HG03045 (cell line): ENCODE data around the gene KCNMB2.
"Not testable (repeated sequence)": the region's sequence is repeated elsewhere in the genome, so short reads cannot be mapped to it uniquely, and the experiment has no call there.

Experiments used
- ATAC-seq: cut with Tn5 transposase; IDR thresholded peaks from one replicate; pipeline ENCODE4 v1.9.1; 2021; ENCODE audit warnings: mild to moderate bottlenecking, moderate library complexity; ENCODE audit not compliant: unreplicated experiment

The KCNMB2 gene

GRCh38 chr3:178745861-178746655 lies 209.8 kb downstream of the KCNMB2 start:
- not testable (repeated sequence) for ATAC-seq

GRCh38 chr3:178748874-178749273 lies 212.6 kb downstream of the KCNMB2 start:
- no peak for ATAC-seq

GRCh38 chr3:178749471-178749870 lies 213.2 kb downstream of the KCNMB2 start:
- ATAC-seq = no peak

DNA sequence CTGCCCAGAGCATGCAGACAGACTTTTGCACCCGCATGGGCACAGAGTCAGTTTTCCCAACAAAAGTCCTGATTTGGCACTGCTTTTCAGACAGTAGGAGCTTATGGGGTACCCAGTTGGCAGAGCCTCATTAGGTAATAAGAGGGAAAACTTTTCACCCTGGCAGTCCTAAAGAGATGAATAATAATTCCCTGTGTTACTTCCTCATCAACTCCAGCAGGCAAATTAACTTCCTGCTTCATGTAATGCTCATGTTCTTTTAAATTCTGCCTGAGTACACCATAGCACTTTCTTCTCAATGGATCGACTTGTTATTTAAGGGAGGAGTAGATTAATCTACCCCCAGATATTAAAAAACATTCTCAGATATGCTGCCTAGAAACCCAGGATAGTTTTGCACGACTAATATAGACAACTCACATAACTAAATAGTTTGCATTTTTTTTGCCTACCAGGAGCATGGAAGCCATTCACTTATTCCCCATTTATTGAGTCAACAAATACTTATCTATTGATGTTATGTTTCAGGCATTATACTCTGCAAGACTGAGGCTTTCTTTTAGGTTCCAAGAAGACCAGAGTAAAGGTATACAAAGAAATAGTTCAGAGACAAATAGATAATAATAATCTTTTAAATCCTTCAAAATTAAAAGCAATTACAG lies 214.5 kb downstream of the KCNMB2 start:
- no peak for ATAC-seq

DNA sequence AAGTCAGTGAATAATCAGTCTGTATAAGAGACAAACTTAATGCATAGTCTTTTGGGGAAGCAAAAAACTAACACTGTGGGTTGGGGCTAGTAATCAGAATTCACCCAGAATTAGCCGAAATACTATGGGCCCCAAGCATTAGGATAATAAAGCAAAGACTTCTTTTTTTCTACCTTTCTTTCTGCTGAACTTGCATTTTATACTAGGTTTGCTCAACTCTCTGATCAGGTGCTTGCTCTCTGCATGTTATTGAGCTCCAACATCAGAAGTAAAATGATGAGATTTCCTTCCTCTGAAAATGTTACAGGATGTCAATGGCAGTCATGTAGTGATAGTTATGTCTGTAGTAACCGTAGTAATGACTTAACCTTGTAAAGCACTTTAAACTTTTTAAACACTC lies 216.6 kb downstream of the KCNMB2 start:
- no peak for ATAC-seq

GRCh38 chr3:178754852-178755510 lies 218.7 kb downstream of the KCNMB2 start:
- no peak for ATAC-seq

DNA sequence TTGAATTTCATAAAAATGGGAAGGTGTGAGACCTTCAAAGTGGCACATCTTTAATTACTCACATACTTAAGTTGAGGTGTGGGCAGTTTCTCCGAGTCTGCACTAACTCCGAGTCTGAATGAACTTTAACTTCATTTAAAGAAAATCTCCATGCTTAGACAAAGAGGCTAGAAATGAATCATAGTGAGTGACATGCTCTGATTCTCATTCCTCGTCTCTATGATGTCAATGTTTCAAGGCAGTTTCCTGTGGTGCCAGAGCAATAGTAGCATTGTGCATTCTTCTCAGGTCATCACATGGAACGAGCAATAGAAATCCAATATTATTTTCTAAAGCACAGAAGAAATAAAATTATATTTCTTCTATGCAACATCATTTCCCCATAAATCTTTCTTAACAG lies 224.8 kb downstream of the KCNMB2 start:
- ATAC-seq = no peak

GRCh38 chr3:178761461-178761860 lies 225.2 kb downstream of the KCNMB2 start:
- ATAC-seq = no peak

GRCh38 chr3:178762385-178762784 lies 226.1 kb downstream of the KCNMB2 start:
- ATAC-seq = no peak

DNA sequence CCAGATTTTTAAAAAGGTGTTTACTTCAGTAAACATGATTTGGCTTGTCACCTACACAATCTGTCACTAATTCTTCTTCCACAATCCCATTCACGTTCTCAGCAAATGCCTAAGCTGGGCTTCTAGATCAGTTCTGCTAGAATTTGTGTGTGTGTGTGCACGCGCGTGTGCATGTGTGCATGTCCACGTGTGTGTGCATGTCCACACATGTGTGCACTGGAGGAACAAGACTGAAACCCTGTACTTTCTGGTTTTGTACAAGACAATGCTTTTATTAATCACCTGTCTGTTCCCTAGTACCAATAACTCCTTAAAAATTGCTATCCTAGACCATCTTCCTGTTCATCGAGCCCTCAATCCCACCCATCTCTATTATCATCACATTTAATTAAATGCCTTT lies 229.2 kb downstream of the KCNMB2 start:
- no peak for ATAC-seq

GRCh38 chr3:178767581-178767980 lies 231.3 kb downstream of the KCNMB2 start:
- ATAC-seq = no peak

DNA sequence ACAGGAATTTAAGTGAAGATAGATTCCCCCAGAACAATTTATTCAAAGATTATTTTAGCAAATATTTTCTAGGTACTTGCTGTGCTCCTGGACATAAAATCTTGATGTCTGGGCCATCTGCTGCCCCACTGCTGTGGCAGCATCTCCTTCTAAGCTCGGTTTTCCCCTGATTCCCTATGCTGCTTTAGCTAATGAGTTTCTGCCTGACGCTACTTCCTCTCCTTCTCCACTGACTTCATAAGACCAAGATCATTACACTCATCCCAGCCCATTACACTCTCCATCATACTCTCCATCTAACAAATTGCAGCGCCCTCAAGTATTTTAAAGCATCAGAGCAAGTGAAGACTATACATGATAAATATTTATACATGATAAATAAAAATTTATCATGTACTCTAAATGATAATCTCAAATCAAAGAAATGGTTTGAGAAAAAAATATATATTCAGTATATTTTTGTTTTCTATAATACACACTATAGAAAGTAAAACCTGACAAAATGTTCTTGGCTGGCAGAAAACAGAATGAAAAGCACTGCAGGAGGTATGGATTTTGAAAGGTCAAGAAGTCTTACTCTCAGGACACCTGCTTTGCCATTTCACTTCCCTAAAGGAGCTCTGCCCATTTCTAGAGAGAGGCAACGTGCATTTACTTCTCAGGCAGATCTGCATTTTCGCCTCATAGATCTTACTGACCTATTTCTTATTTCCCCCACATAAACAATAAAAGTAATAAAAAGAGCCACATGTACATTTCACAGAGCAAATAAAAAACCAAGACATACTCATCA lies 232.0 kb downstream of the KCNMB2 start:
- ATAC-seq = no peak

GRCh38 chr3:178771511-178771910 lies 235.3 kb downstream of the KCNMB2 start:
- no peak for ATAC-seq

DNA sequence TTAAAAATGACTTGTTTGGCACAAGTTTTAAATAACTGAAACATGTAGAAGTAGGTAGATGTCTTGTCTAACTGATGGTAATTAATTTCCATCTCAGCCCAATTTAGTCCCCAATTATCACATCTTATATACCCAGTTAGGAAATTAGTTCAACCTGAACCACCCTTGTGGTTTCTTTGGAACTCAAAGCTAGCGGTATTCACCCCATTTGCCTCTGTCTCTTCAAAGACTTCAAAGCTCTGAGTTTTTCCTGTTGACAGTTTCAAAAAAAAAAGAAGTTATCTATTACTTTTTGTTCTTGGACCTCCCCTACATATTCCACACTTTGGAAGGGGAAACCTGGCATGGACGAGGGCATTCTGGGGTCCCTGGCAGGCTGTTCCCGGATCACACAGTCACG lies 236.5 kb downstream of the KCNMB2 start:
- ATAC-seq = no peak

- ATAC-seq = no peak
Observed at GRCh38 chr3:178773358-178773757, 237.1 kb downstream of the KCNMB2 start.

DNA sequence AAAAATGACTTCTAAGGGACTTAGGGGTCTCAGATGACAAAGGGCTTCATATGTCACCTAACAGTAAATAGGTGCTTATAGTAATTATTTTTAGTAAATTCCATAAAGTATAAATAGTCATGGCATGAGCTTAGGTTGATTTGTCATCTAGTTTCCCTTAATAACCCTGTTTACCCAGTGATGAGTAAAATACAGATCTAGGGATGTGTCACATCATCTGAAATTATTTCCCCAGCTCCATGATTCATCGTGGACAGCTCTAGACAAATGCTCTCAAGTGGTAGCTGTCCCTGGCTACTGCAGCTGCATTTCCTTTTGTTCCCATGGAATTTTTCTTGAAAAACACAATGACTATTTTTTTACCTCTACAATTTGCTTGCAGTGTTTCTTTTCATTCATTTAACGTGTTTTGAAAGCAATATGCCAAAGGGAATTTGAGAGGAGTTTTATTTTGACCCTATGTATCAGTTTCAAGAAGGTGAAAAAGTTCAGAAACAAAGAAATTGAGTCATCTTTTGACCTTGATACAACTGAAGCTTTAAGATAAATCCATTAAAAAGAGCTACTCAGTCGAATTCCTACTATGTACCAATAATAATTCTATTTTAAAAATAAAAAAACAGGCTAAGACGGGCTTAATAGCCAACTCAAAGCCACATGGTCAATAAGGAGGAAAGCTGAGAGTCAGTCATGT lies 241.6 kb downstream of the KCNMB2 start:
- peak; percentile 62 for ATAC-seq

GRCh38 chr3:178778589-178778988 lies 242.4 kb downstream of the KCNMB2 start:
- no peak for ATAC-seq

DNA sequence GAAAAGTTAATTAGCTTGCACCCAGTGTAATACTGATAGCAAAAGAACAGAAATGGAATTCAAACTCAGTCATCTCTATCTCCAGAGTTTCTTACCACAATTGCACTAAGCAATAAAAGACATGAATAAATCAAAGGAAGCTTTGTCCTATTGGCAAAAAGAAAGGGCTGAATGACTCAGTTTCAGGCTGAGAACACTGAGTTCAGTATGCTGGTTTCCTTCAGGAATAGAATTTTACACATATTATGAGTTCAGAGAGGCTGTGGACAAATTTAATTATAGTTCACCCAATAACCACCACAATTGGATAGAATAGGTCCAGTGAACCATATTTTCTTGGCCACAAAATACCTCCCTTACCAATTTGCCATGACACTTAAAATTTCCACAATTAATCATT lies 249.7 kb downstream of the KCNMB2 start:
- no peak for ATAC-seq

DNA sequence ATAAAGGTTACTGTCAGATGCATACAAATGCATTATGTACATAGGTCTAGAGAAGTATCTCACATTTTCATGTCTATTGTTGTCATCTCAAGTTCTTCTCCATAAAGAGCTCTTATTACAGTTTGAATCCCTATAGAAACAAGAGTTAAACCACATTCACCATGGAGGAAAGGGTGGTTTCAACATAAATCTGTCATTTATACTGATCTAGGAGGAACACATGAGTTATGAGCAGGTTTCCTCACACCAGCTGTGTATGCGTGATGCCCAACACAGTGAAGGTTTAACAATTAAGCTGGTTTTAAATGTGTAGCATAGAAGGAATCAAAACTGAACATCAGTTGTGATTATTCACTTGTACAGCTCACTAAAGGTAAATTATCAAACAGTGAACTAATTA lies 251.7 kb downstream of the KCNMB2 start:
- ATAC-seq = no peak

DNA sequence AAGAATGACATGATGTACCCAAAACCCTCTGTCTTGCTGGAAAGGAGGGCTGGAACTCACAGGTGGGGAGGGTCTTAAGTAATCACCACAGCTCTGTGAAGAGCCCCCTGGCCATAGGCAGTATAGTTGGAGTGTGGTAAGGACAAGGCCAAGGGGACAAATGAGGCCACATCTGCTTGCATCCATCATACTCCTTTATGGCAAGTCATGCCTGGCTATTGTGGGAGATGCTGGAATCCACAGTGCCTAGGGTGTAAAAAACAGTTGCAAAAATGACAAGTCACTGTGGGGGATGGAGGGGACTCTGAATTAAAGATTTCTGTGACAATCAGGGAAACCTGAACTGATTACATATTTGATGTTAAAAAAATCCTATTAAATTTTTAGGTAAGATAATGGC lies 258.5 kb downstream of the KCNMB2 start:
- ATAC-seq = no peak

DNA sequence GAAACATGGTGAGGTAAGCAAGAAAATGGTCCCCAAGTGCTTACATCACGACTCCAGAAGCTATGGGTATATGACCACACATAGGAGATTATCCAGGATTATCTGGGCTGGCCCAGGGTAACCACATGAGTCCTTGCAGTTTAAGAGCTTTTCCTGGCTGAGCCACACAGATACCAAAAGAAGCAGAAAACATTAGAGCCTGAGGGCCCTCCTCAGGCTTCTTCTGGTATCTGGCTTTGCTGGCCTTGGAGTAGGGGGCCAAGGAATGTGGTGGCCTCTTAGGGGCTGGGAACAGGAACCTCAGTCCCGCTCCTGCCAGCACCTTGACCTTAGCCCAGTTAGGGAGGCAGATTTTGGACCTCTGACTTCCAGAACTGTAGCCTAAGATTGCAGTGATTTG lies 259.1 kb downstream of the KCNMB2 start:
- no peak for ATAC-seq
